ENCODE measurements around the gene GALNT16.

GALNT16 gene

DNA sequence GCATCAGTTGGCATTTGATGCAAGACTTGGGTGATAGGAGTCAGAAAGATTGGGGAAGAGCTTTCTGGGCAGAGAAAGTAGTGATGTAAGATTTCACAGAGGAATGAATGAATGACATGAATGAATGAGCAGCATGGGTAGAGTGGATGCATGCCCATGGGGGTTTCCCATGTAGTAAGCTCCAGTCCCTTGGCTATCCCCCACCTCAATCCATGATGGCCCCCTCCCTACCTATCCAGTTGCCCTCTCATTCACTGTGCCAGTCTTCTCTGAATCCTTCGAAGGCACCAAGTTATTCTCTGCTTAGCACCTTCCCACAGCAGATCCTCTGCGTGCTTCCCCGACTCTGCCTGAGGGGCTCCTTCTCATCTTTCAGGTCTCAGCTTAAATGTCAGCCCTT, 106.1 kb downstream of the GALNT16 start:
- DNase-seq (ENCODE audit: low read depth): no peak

DNA sequence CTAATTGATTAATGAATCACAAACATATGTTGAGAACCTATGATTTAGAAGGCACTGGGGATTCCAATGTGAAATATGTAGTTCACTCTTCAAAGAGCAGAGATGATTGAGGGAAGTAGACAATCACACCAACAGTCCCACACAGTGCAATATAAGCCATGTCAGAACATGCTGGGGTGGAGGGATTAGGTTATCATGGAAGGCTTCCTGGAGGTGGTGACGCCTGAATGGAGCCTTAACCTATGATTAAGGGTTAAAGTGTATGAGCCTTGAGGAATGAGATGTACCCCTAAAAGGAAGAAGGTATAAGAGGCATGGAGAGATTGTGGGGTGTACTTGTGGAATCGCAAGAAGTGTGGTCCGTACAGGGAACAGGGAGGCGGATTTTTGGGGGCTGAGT, 106.8 kb downstream of the GALNT16 start:
- DNase-seq (ENCODE audit: low read depth): no peak

DNA sequence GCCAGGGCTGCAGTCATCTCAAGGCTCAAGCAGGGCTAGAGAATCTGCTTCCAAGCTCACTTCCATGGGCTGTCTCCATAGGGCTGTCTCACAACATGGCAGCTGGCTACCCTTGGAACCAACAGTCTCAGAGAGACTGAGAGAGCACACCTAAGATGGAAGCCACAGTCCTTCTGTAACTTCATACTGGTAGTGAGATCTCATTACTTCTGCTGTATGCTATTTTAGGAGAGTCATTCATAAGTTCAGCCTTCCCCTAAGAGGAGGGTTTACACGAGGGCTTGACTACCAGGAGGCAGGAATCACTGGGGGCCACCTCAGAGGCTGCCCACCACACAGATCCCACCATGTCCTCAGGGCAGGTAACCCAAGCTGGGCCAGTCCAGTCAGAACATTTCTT, 108.4 kb downstream of the GALNT16 start:
- no peak for DNase-seq (ENCODE audit: low read depth)

DNA sequence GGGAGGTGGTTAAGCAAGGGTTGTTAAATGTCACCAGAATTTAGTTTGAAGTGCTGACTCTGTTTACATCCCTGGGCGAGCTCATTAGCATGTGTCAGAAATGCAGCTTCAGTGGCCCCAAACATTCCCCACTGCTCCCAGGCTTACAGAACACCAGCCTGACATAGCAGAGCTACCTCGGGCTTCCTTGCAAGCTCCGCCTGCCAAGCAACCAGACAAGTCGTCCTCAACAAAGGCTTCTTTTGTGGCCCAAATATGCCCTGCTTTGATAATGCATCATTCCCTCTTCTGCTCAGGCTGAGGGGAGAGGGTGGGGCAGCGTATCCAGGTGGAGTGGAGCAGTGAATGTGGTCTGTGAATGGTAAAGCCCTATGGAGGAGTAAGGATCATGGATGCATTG, 110.1 kb downstream of the GALNT16 start:
- no peak for DNase-seq (ENCODE audit: low read depth)

DNA sequence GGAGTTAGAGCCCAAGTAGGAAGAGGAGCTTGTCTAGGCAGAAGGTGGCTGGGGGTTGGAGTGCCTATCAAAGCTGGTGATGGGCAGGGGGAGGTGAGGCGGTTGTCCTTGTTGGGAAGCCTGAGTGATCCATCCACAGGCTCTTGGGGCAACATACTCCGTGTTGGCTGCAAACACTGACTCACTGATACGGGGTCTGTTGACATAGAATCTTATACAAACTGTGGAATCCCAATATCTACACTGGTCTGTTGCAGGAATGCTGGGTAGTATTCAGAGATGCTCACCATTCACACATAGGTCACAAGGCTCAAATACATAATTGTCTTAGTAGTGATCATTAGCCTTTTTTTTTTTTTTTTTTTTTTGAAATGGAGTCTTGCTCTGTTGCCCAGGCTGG, 112.2 kb downstream of the GALNT16 start:
- DNase-seq (ENCODE audit: low read depth): no peak

DNA sequence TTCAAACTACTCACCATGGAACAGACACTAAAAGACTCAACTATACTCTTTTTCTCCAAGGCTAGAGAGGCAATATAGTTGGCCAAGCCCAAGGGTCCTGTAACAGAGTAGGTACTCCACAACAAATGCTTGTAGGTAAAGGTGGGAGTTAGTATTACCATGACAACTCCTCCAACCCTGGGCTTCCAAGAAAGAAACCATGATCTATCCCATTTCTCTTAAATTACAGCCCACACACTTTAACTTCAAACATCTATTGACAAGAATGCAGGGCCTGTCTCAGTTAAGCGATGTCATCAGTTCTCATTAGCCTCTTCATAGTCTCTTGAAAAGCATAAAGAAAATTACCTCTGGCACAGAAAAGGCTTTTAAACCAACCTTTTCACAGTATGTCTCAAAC, 113.1 kb downstream of the GALNT16 start:
- DNase-seq (ENCODE audit: low read depth): no peak

DNA sequence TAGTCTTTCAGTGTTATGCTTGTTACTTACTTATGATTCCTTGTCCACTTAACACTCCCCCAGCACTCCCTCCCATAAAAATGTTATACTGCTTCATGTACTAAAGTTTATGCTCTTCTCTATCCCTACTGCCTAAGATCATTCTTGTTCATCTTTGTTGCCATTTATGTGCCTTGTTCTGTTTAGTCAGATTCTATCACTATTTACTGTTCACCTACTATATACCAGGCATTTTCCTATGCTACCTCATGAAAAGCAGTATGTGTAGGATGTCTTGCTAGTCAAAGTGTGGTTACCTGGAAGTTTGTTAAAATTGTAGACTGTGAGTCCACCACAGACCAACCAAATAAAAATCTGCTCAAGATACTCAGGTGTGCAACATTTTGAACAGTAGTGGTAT, 114.3 kb downstream of the GALNT16 start:
- no peak for DNase-seq (ENCODE audit: low read depth)

DNA sequence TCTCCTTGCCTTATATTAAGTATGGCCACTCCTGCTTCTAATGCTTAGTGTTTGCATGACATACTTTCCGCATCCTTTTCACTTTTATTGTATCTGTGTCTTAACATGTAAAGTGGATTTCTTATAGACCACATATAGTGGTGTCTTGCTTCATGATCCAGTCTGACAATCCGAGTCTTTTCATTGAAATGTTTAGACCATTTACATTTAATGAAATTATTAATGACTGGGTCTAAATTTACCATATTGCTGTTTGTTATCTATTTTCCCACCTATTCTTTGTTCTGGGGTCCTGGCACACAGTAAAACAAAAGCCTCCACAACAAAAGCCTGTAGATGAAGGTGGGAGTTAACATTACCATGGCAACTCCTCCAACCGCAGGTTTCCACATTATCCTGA, 115.2 kb downstream of the GALNT16 start:
- DNase-seq (ENCODE audit: low read depth): no peak

DNA sequence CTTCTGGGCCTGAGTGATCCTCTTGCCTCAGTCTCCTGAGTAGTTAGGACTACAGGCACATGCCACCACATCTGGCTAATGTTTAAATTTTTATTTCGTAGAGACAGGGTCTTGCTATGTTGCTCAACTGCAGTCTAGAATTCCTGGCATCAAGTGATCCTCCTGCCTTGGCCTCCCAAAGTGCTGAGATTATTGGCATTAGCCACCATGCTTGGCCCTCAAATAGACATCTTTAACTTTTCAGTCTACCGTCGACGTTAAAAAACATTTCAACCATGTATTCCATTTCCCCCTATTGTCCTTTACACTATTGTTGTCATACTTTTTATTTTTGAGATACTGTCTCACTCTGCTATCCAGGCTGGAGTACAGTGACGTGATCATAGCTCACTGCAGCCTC, 115.8 kb downstream of the GALNT16 start:
- no peak for DNase-seq (ENCODE audit: low read depth)

DNA sequence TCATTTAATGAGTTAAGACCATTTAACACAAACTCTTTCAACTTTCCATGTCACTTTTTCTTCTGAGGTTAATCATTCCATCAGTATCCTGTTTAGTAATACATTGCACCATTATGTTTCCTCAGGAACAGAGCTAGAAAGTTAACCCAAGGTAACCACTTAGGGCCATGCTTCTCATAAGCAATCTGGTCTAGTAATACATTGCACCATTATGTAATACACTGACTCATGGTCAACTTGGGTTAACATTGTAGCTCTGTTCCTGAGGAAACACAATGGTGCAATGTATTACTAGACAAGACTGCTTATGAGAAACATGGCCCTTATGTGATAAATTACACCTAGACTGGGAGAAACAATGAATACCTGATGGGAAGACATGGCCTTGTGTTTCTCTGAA, 116.5 kb downstream of the GALNT16 start:
- peak; percentile 96 for DNase-seq (ENCODE audit: low read depth)

DNA sequence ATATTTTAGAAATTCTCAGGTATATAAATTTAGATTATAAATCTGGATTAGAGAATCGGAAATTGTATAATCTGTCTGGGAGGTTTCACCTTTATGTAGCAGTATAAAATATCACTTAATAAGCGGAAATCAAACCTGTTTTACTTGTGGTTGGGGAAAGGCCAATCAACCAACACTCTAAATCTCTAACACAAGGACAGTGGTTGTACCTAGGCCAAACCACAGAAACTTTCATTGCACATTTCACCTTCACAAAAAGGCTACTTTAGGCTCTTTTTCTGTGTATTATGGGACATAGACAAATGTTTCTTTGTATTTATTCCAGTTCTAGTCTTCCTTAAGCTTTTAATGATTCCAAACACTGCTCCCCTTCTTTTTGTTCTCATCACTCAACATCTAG, 118.3 kb downstream of the GALNT16 start:
- DNase-seq (ENCODE audit: low read depth): no peak

DNA sequence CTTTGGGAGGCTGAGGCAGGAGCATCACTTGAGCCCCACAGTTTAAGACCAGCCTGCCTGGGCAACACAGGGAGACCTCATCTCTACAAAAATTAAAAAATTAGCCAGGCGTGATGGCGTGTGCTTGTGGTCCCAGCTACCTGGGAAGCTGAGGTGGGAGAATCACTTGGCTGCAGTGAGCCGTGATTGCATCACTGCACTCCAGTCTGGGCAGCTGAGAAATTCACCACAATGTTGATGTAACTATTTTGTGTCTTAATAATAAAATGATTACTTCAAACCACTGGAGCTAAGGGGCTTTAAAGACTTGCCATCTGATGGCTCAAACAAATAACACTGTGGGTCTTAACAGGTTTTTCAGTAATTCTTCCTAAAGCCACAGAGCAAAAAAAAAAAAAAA, 127.4 kb downstream of the GALNT16 start:
- DNase-seq (ENCODE audit: low read depth): peak; percentile 45

DNA sequence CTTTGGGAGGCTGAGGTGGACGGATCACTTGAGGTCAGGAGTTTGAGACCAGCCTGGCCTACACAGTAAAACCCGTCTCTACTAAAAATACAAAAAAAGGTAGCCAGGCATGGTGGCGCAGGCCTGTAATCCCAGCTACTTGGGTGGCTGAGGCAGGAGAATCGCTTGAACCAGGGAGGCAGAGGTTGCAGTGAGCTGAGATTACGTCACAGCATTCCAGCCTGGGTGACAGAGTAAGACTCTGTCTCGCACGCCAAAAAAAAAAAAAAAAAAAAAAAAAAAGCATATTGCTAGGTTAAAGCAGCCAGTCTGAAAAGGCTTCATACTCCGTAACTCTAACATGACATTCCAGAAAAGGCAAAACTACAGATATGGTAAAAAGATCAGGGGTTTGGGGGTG, 131.4 kb downstream of the GALNT16 start:
- peak; percentile 50 for DNase-seq (ENCODE audit: low read depth)

DNA sequence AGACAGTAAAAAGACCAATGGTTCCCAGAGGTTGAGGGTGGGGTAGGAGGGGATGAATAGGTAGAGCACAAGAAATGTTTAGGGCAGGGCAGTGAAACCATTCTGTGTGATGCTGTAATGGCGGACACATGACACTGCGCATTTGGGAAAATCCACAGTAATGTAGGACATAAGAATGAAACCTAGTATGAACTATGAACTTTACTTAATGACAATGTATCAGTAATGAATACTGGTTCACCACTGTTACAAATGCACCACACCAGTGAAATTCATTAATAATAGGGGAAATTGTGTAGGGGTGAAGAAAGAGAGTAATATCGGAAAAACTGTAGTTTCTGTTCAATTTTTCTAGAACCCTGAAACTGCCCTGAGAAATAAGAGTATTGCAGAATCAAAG, 132.5 kb downstream of the GALNT16 start:
- DNase-seq (ENCODE audit: low read depth): no peak

DNA sequence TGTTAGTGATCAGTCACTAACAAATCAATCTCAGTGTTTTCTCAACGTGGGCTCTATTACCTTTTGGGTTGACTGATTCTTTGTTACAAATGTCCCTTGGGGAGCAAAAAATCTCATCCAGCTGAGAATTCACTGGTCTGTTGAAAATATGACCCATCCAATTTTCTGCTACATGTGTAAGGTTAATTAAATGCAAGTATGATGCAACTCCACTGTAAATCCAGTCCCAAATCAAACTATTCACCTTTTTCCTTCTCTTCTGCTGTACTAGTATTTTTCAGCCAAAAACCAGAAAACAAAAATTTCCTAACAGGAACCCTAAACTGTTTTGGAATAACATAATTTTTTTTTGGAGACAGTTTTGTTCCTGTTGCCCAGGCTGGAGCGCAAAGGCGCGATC, 136.0 kb downstream of the GALNT16 start:
- DNase-seq (ENCODE audit: low read depth): no peak

DNA sequence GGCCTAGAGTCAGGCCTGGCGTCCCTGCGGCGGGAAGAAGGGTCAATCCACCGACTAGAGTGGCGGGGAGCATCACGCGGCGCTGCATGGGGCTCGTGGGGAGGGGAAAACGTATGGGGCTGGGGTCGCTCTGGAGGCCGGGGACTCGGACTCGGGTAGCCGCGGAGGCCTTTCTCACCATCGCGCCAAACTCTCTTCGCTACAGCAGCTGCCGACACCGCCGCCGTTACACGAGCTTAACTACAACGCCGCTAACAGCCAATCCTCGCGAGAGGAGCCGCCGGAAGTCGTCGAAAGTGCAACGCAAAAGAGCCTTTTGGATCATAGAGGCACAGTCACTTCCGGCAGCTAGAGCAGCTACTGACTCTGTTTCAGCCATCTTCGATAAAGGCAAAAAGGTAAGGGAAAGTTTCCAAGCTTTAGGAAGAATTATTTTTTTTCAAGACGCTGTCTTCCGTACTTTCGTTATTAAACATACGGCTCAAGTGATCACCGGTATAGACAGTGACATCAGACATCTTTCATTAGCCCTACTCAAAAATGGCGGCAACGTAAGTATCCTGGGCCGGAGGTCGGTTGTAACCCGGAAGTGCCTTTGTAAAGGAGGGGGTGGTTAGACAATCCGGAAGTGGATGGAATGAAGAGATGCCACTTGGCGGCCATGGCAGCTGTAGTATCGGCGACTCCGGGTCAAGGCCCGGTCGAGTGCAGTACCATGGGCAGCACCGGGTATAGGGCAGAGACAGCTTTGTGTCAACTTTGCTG, 138.3 kb downstream of the GALNT16 start, which contains the start of the genes ERH and SLC39A9:
ERH (minus strand) TSS at position 247 of the 765 bp plus-strand sequence; CDS start at position 181, 66 bp downstream.
SLC39A9 (plus strand) TSS at position 640 of the 765 bp plus-strand sequence. CDS start 678 bp downstream, outside the sequence.
- DNase-seq (ENCODE audit: low read depth): peak; percentile 97

DNA sequence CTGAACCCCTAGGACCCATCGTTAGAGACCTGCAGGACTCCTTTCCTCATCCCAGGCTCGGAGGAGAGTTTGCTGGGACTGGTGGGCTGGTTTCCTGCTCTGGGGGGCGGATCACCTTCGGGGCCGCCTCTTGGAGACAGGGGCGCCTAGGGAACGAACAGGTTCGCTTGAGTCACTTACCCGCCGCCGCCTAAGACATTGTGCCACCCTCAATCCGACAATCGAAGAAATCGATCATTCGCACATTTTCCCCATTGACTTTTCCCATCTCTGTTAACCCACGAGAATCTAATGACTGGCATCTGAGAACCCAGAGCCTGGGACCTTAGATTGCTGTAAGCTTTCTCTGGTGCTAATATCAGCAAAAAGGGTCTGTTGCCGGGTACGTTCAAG, 138.9 kb downstream of the GALNT16 start:
- no peak for DNase-seq (ENCODE audit: low read depth)

DNA sequence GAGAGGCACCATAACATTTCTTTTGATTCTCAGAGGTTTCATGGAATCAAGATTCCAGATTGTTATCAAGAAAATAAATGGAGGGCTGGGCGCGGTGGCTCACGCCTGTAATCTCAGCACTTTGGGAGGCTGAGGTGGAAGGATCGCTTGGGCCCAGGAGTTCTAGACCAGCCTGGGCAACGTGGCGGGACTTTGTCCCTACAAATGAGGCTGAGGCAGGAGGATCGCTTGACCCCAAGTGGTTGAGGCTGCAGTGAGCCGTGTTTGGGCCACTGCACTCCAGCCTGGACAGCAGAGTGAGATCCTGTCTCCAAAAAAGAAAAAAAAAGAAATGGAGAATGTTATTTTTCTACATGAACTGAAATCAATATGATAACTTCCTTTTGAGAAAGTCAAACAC, 139.8 kb downstream of the GALNT16 start:
- no peak for DNase-seq (ENCODE audit: low read depth)

DNA sequence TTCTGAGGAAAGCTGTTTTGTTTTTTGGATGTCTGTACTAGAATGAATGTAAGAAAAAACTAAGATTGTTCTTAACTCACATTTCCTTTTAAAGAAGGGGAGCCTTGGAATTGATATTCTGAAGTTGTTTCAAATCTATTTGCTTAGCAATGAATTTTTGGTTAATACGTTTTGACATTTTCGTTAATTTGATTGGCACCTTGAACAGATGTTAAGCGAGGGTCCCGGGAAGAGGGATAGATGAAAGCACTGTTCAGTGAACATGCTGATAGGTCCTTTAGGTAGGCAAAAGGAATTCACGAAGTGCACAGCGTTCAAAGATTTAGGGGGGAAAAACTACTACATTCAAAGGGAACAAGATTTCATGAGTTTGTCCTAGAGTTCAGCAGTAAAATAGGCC, 140.2 kb downstream of the GALNT16 start:
- no peak for DNase-seq (ENCODE audit: low read depth)

DNA sequence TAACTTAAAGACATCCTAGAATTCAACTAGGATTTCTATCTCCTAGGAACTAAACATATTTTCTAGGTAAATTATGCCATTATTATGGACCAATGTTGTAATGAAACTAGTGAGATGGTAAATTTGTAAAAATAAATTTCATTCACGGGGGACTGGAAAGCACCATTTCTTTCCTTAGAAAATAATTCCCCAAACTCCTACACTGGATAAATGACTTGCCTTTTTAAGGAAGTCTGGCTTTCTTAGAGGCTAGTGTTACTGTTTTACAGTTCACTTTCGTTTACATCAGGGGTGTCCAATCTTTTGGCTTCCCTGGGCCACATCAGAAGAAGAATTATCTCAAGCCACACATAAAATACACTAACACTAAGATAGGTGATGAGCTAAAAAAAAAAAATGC, 141.9 kb downstream of the GALNT16 start:
- DNase-seq (ENCODE audit: low read depth): no peak

DNA sequence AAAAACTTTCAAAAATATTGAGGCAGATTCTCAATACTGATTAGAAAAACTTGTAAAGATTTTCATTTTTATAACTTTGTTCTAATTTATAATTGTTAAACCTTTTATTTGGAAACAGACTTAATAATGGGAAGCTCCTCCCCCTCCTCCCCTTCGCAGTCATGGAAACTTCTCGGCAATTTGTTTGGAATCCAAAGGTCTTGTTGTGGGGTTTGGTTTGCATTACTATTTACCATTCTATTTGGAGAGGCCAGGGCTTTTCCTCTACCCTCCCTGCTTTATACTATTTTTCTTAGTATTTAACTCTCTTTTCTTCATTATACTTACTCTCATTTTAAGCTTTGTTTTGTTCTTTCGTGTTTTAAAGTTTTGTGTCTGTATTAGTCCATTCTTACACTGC, 144.5 kb downstream of the GALNT16 start:
- DNase-seq (ENCODE audit: low read depth): no peak

DNA sequence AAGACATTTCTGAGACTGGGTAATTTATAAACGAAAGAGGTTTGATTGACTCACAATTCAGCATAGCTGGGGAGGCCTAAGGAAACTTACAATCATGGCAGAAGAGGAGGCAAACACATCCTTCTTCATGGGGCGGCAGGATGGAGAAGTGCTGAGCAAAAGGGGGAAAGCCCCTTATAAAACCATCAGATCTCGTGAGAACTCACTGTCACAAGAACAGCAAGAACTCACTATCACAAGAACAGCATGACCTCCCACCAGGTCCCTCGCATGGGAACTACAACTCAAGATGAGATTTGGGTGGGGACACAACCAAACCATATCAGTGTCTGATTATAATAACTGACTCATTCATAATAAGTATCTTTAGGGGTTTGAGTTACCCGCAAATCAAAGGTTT, 144.9 kb downstream of the GALNT16 start:
- no peak for DNase-seq (ENCODE audit: low read depth)

DNA sequence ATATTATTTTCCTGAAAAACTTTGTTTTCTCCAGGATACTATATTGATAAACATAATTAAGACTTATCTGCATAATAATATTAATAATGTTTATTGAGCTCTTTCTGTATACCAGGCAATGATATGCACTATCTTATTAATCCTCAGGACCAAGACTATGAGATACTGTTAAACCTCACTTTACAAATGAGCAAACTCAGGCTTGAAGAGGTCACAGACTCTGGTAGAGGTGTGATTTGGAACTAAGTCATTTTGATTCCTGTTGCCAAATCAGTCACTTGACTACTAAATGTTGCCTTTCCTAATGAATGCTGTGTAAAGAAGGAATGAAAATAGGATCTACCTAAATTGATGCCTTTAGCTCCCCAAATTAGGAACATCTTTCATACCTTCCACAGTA, 145.8 kb downstream of the GALNT16 start:
- DNase-seq (ENCODE audit: low read depth): no peak

All from iris pigment epithelial cell (primary cell).